Endothelial cell of umbilical vein (primary cell): ENCODE results near the gene CNOT11. TPM values are rescaled to one million over a fixed set of nuclear protein-coding genes. Genes with fewer than 3 reads are reported as not detected.

ENCODE experiments used
- BruUV-seq: library from RNA; stranded (reverse); fragments of 400-500 nt; replicated peaks from 2 replicates; lab custom pipeline; 2021; lab: Mats Ljungman, UMichigan
- CTCF ChIA-PET: fragments of 300-600, 350-600 bp; sonication (Branson Sonifier 250); formaldehyde crosslinking; loops from one replicate; lab custom pipeline; 2021; ENCODE audit warnings: antibody characterized with exemption, inconsistent platforms; lab: Charles Lee
- POLR2A ChIA-PET: fragments of 300-600, 350-600 bp; sonication (Branson Sonifier 250); formaldehyde crosslinking; loops from one replicate; lab custom pipeline; 2021; ENCODE audit warnings: antibody characterized with exemption, inconsistent platforms; lab: Charles Lee
- DNase-seq: peaks from one replicate; pipeline ENCODE4 v3.0.0-alpha.2; 2011; ENCODE audit warnings: low read depth, low spot score
- FAIRE-seq: peaks from 2 replicates; lab custom pipeline; 2011; peaks lifted over from hg19 to GRCh38; lab: Jason Lieb, UNC
- H2AFZ ChIP-seq: 2 replicates; pipeline ENCODE4 v1.6.0; 2012; ENCODE audit warnings: low read depth, low read length, control low read depth, inconsistent platforms
- H3K27ac ChIP-seq: 2 replicates; pipeline ENCODE4 v1.5.1; 2011; ENCODE audit warnings: low read depth, mild to moderate bottlenecking, control low read depth, low read length, moderate library complexity; ENCODE audit not compliant: insufficient read depth
- H3K27me3 ChIP-seq, 2 experiments: 2 replicates each; pipeline versions ENCODE4 v1.6.0 to v1.6.1; 2011; ENCODE audit warnings: low read length in 2 of 2, mixed read lengths in 1 of 2; ENCODE audit not compliant: control insufficient read depth in 2 of 2, insufficient read depth in 2 of 2
- H3K36me3 ChIP-seq, 2 experiments: 2 replicates in 1 of 2; 3 replicates in 1 of 2; pipeline ENCODE4 v1.5.1; 2011; ENCODE audit warnings: low read length in 2 of 2, mild to moderate bottlenecking in 1 of 2, moderate library complexity in 1 of 2; ENCODE audit not compliant: control insufficient read depth in 2 of 2, insufficient read depth in 2 of 2; ENCODE audit errors: extremely low read depth in 1 of 2
- H3K4me1 ChIP-seq: 3 replicates; pipeline ENCODE4 v1.5.1; 2011; ENCODE audit warnings: mild to moderate bottlenecking, low read length; ENCODE audit not compliant: control insufficient read depth, insufficient read depth; ENCODE audit errors: extremely low read depth
- H3K4me2 ChIP-seq: 2 replicates; pipeline ENCODE4 v1.6.1; 2011; ENCODE audit warnings: low read length, control low read depth, mixed read lengths; ENCODE audit not compliant: insufficient read depth
- H3K4me3 ChIP-seq, 3 experiments: fragments of 200-600 bp in 1 of 3; sonication (generic), shearing (Covaris generic) in 1 of 3; replicated peaks in 1 of 3; 2 replicates each; pipeline ENCODE4 v1.5.1; 2011 to 2016; ENCODE audit warnings: control low read depth in 3 of 3, low read length in 3 of 3, mild to moderate bottlenecking in 2 of 3, inconsistent platforms in 1 of 3, low read depth in 1 of 3, moderate library complexity in 1 of 3; ENCODE audit not compliant: insufficient read depth in 1 of 3
- H3K79me2 ChIP-seq: 2 replicates; pipeline ENCODE4 v1.6.0; 2012; ENCODE audit warnings: low read length, inconsistent platforms; ENCODE audit not compliant: control insufficient read depth, insufficient read depth
- H3K9ac ChIP-seq: replicated peaks from 2 replicates; pipeline ENCODE3; 2011; ENCODE audit warnings: low read length, control low read depth; ENCODE audit not compliant: insufficient read depth; ENCODE audit errors: extremely low read depth
- H3K9me1 ChIP-seq: replicated peaks from 3 replicates; pipeline ENCODE4 v1.6.0; 2011; ENCODE audit warnings: mild to moderate bottlenecking, low read length; ENCODE audit not compliant: control insufficient read depth, insufficient read depth; ENCODE audit errors: extremely low read depth
- H3K9me3 ChIP-seq: replicated peaks from 2 replicates; pipeline ENCODE4 v1.5.1; 2012; ENCODE audit warnings: low read length, inconsistent platforms; ENCODE audit not compliant: control insufficient read depth, insufficient read depth
- H4K20me1 ChIP-seq: replicated peaks from 2 replicates; pipeline ENCODE3; 2011; ENCODE audit warnings: mild to moderate bottlenecking, low read length; ENCODE audit not compliant: control insufficient read depth, insufficient read depth; ENCODE audit errors: extremely low read depth
- EZH2 ChIP-seq: IDR thresholded peaks from 2 replicates; pipeline ENCODE4 v1.6.1; 2012; ENCODE audit warnings: borderline replicate concordance, low read depth, mild to moderate bottlenecking, moderate library complexity, low read length, inconsistent platforms; ENCODE audit not compliant: severe bottlenecking
- FOS ChIP-seq: IDR thresholded peaks from 2 replicates; pipeline ENCODE4 v1.6.1; 2011; ENCODE audit warnings: mild to moderate bottlenecking, low read length, moderate library complexity, borderline replicate concordance; ENCODE audit not compliant: insufficient read depth
- GATA2 ChIP-seq: IDR thresholded peaks from 2 replicates; pipeline ENCODE4 v1.7.0; 2011; ENCODE audit warnings: low read depth, mild to moderate bottlenecking, moderate library complexity, mixed read lengths, low read length; ENCODE audit not compliant: insufficient read length, insufficient read depth
- JUN ChIP-seq: IDR thresholded peaks from 2 replicates; pipeline ENCODE4 v1.6.1; 2011; ENCODE audit warnings: borderline replicate concordance, low read depth; ENCODE audit not compliant: insufficient read length, insufficient read depth
- MYC ChIP-seq: IDR thresholded peaks from one replicate; pipeline ENCODE4 v1.6.1; 2011; ENCODE audit warnings: mild to moderate bottlenecking, low read depth, low read length
- POLR2A ChIP-seq: IDR thresholded peaks from 2 replicates; pipeline ENCODE4 v1.6.1; 2012; ENCODE audit warnings: low read depth, mild to moderate bottlenecking, control low read depth, low read length
- POLR2AphosphoS5 ChIP-seq: IDR thresholded peaks from 2 replicates; pipeline ENCODE4 v1.6.1; 2012; ENCODE audit warnings: low read depth, mild to moderate bottlenecking, control low read depth, low read length, moderate library complexity; ENCODE audit not compliant: insufficient read depth
- dilution Hi-C: fragments of 300-500 bp; cut with MboI; formaldehyde crosslinking; loops from one replicate; pipeline ENCODE4 v1.15.0; 2019; ENCODE audit warnings: low sequenced_read_pairs; ENCODE audit not compliant: extremely low pct_ligation_motif_present
- intact Hi-C: fragments of 100-400 bp; cut with micrococcal nuclease; formaldehyde crosslinking; loops from one replicate; pipeline ENCODE4 v1.10.0; 2022
- polyA plus RNA-seq, 4 experiments: library from polyadenylated mRNA; depleted of rRNA in 3 of 4; stranded (reverse) in 3 of 4; unstranded in 1 of 4; fragments of >200 nt; gene quantifications; 2 replicates each; pipeline versions ENCODE4 v1.2.1 to v1.2.3, GENCODE V29; 2011 to 2012; ENCODE audit warnings: missing spikeins in 1 of 4
- total RNA-seq: library from RNA; stranded (reverse); gene quantifications from 2 replicates; pipeline ENCODE4 v1.2.3, GENCODE V29; 2021
- TF ChIP-seq, protein P1 (sequence below), 2 donors: IDR thresholded peaks; 1 replicate in 1 of 2; 2 replicates in 1 of 2; pipeline ENCODE4 v1.5.1; 2011; ENCODE audit warnings: low read length in 2 of 2, mild to moderate bottlenecking in 2 of 2, moderate library complexity in 2 of 2, control low read depth in 1 of 2, inconsistent platforms in 1 of 2, low read depth in 1 of 2; ENCODE audit not compliant: insufficient read depth in 1 of 2; ENCODE audit errors: extremely low read depth in 1 of 2

CNOT11 gene
- total and polyA plus RNA-seq, 2 donors (not counting 3 experiments of a cell fraction or from before 2014, with no cell fraction given), result 40.5 to 44.3 TPM

DNA sequence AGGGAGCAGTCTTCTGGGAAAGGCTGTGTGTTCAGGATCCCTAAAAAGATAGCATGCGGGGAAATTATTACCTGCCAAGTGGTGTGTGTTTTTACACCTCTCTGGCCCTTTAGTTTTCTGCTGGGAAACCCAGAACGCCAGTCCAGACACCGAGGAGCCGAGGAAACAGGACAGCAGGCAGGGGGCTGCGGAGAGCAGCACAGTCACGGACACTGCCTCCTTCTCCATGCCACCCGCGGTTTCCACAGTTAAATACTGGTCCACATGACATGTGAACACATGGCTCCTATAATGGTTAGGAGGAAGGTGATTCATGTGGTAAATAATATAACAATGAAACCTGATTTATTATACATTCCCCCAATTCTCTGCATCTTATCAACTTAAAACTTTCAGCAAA, 20.4 kb downstream of the CNOT11 start:
- no TSS peak for BruUV-seq
- Histone ChIP-seq H3K36me3 (peaks cover 13 to 44% of the 10 kb centered on the region in 2 experiments), H3K79me2 (peaks cover 5% of the 10 kb centered on the region), H3K27ac (no peak overlapping the region), H4K20me1 (no peaks in the 10 kb centered on the region), H3K9me1 (no peaks in the 10 kb centered on the region), H2AFZ (no peak overlapping the region), H3K4me1 (no peaks in the 10 kb centered on the region), H3K4me2 (no peak overlapping the region), H3K9ac (no peak overlapping the region), H3K9me3 (no peaks in the 10 kb centered on the region), H3K27me3 (no peaks in the 10 kb centered on the region), H3K4me3 (no peak overlapping the region)
- DNase-seq (no peak), FAIRE-seq (no peak)
- no peak for TF ChIP-seq POLR2A
- no peak for TF ChIP-seq EZH2
- no peak for TF ChIP-seq MYC
- no peak for TF ChIP-seq JUN
- no peak for TF ChIP-seq POLR2AphosphoS5
- TF ChIP-seq, protein P1, sequence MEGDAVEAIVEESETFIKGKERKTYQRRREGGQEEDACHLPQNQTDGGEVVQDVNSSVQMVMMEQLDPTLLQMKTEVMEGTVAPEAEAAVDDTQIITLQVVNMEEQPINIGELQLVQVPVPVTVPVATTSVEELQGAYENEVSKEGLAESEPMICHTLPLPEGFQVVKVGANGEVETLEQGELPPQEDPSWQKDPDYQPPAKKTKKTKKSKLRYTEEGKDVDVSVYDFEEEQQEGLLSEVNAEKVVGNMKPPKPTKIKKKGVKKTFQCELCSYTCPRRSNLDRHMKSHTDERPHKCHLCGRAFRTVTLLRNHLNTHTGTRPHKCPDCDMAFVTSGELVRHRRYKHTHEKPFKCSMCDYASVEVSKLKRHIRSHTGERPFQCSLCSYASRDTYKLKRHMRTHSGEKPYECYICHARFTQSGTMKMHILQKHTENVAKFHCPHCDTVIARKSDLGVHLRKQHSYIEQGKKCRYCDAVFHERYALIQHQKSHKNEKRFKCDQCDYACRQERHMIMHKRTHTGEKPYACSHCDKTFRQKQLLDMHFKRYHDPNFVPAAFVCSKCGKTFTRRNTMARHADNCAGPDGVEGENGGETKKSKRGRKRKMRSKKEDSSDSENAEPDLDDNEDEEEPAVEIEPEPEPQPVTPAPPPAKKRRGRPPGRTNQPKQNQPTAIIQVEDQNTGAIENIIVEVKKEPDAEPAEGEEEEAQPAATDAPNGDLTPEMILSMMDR (IDR thresholded peaks at IDR 0.05; ENCODE audit: extremely low read depth in 1 of 2, insufficient read depth in 1 of 2, low read depth in 1 of 2, low read length in 2 of 2), result no peak
- TF ChIP-seq GATA2, result no peak
- no peak for TF ChIP-seq FOS
- ChIA-PET CTCF (interaction anchor here (1.1 kb wide), 1 partner anchor 69 kb away, joined by 3 read pairs; no protein-coding TSS in a partner anchor), POLR2A (no interaction called here)
- dilution Hi-C loops, result no loop called here
- intact Hi-C loops, result no loop called here
